SK-N-SH (cell line): Measurements from ENCODE around the gene FRRS1L.

ENCODE experiments used
- CTCF ChIP-seq: fragments of 200-600 bp; sonication (generic); IDR thresholded peaks from 2 replicates; pipeline ENCODE4 v1.6.1; 2017; ENCODE audit warnings: antibody characterized with exemption, mild to moderate bottlenecking, moderate library complexity
- FOXM1 ChIP-seq: IDR thresholded peaks from 2 replicates; pipeline ENCODE4 v1.4.0; 2012; ENCODE audit warnings: low read depth, mild to moderate bottlenecking
- MXI1 ChIP-seq: IDR thresholded peaks from 2 replicates; pipeline ENCODE4 v1.6.1; 2012; ENCODE audit warnings: mild to moderate bottlenecking, low read depth, low read length, improper control_type of control experiment
- POLR2AphosphoS5 ChIP-seq: IDR thresholded peaks from 2 replicates; pipeline ENCODE4 v1.6.1; 2012; ENCODE audit warnings: low read depth, low read length
- RAD21 ChIP-seq: IDR thresholded peaks from 2 replicates; pipeline ENCODE4 v1.6.1; 2012; ENCODE audit warnings: mild to moderate bottlenecking, low read length
- RCOR1 ChIP-seq: fragments of 150-350 bp; IDR thresholded peaks from 2 replicates; pipeline ENCODE4 v1.6.1; 2017; ENCODE audit warnings: antibody characterized with exemption, low read length
- TAF1 ChIP-seq: IDR thresholded peaks from 2 replicates; pipeline ENCODE4 v1.6.1; 2012; ENCODE audit warnings: low read depth, mild to moderate bottlenecking, low read length, moderate library complexity, borderline replicate concordance

DNA sequence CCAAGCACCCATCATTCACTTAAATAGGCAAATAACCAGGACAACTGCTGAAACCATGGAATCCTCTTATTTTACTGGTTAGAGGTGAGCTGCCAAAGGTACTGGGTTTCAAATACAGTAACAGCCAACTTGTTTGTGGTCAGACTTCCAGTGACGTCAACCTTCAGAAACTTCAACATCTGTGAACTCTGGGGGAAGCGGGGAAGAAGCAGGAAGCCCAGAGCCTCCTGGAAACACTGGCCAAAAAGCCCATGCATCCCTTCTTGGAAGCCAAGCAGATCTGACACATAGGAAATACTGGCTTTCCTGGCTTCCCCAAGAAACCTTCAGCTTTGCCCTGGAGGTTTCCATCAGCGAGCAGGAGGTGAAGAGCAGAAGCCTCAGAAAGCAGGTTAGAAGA, 4.9 kb upstream of the FRRS1L start:
- no peak for TF ChIP-seq RCOR1
- TF ChIP-seq CTCF = no peak
- no peak for TF ChIP-seq POLR2AphosphoS5
- TF ChIP-seq TAF1 = no peak
- TF ChIP-seq MXI1 = no peak
- no peak for TF ChIP-seq RAD21
- no peak for TF ChIP-seq FOXM1
